ENCODE results near the gene DHRS7C.

GRCh38 chr17:9824797-9825338 lies 33.5 kb upstream of the DHRS7C start:
- no peak for TF ChIP-seq CTCF (IDR thresholded peaks at IDR 0.05)
- TF ChIP-seq EP300 (IDR thresholded peaks at IDR 0.05), result no peak
- TF ChIP-seq POLR2A (IDR thresholded peaks at IDR 0.05), result no peak
- no peak for TF ChIP-seq POLR2AphosphoS5 (IDR thresholded peaks at IDR 0.05)

Data from sigmoid colon (tissue), 4 donors.